Activated gamma-delta T cell treated with Interleukin-2 at 50 U/mL for 16 hours (primary cell): ENCODE results near the gene SASH1.

Experiments used
- DNase-seq: peaks from one replicate; pipeline ENCODE4 v3.0.0-alpha.2; 2020

Gene SASH1

GRCh38 chr6:148502083-148502772 lies 159.6 kb downstream of the SASH1 start:
- no peak for DNase-seq

- no peak for DNase-seq
Measured at GRCh38 chr6:148502773-148503135, 160.1 kb downstream of the SASH1 start.

GRCh38 chr6:148503703-148504102 lies 161.1 kb downstream of the SASH1 start:
- DNase-seq: no peak

GRCh38 chr6:148507774-148508173 lies 165.1 kb downstream of the SASH1 start:
- DNase-seq: no peak

- no peak for DNase-seq
Measured at GRCh38 chr6:148508401-148509041, 165.9 kb downstream of the SASH1 start.

- no peak for DNase-seq
Measured at GRCh38 chr6:148509119-148509799, 166.6 kb downstream of the SASH1 start.

- DNase-seq: no peak
Measured at GRCh38 chr6:148509800-148510581, 167.4 kb downstream of the SASH1 start.

- DNase-seq: no peak
Measured at GRCh38 chr6:148513145-148514071, 170.8 kb downstream of the SASH1 start.

GRCh38 chr6:148514091-148514845 lies 171.6 kb downstream of the SASH1 start:
- no peak for DNase-seq

GRCh38 chr6:148516217-148516616 lies 173.6 kb downstream of the SASH1 start:
- no peak for DNase-seq

- DNase-seq: no peak
Measured at GRCh38 chr6:148516617-148517016, 174.0 kb downstream of the SASH1 start.

GRCh38 chr6:148517470-148517869 lies 174.8 kb downstream of the SASH1 start:
- DNase-seq: no peak

- no peak for DNase-seq
Measured at GRCh38 chr6:148518511-148519156, 176.0 kb downstream of the SASH1 start.

GRCh38 chr6:148520109-148520841 lies 177.6 kb downstream of the SASH1 start:
- no peak for DNase-seq

GRCh38 chr6:148521158-148521557 lies 178.5 kb downstream of the SASH1 start:
- DNase-seq: no peak

- DNase-seq: no peak
Measured at GRCh38 chr6:148521586-148521985, 178.9 kb downstream of the SASH1 start.

- DNase-seq: no peak
Measured at GRCh38 chr6:148523048-148523447, 180.4 kb downstream of the SASH1 start.

GRCh38 chr6:148523551-148523950 lies 180.9 kb downstream of the SASH1 start:
- no peak for DNase-seq

- DNase-seq: no peak
Measured at GRCh38 chr6:148524471-148524882, 181.8 kb downstream of the SASH1 start.

- DNase-seq: no peak
Measured at GRCh38 chr6:148524976-148525375, 182.3 kb downstream of the SASH1 start.
